ENCODE measurements around the gene POU6F1.

POU6F1 gene

DNA sequence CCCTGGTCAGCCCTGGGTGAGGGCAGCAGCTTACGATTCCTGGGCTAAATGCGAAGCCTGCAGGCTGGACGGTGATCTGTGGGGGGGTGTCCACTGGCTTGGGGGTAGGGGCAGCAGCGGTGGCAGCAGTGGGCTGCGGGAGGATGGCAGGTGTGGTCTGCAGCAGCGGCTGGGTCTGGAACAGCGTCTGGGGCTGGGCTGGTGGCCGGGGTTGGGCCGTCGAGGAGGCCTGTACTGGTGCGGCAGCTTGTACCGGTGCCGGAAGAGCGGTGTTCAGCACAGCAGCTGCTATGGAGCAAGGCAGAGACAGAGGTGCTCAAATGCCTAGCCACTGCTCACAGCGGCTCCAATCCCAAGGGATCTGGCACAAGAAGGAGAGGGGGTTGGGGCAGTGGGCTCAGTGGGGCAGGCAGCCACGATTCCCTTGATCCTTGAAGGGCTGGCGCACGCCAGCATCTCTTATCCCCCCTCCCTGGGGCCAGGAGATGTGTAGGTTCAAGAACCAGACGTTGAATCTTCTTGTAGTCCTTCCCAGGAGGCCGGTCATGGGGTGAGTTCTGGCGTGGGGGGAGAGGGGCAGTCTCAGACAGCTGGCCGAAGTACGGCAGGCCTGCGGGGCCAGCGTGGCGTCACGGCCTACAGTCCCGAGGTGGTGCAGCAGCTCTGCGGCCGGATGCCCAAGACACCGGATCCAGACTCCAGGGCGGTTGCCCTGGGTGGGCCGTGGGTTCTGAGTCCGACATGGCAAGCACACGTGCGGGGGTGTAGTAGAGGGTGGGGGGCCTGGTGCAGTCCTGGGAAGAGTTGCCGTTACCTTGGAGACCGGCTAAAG lies 19.9 kb downstream of the POU6F1 start:
- DNase-seq = no peak

DNA sequence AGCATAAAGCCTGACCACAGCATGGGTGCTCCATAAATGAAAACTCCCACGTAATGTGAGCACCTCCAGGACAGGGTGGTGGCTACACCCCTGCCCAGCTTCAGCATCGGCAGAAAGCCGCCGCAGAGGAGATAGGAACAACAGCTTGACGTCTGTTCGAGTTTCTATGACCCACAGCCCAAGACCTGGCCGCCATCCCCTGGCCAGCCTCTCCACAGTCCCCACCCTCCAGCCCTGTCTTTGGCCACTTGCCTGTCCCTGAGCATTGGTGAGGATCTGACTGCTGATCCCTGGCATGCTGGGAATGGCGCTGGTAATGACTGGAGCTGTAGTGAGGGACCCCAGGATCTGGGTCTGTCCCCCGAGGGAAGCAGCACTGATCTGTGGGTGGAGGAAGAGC lies 21.3 kb downstream of the POU6F1 start:
- DNase-seq = no peak

DNA sequence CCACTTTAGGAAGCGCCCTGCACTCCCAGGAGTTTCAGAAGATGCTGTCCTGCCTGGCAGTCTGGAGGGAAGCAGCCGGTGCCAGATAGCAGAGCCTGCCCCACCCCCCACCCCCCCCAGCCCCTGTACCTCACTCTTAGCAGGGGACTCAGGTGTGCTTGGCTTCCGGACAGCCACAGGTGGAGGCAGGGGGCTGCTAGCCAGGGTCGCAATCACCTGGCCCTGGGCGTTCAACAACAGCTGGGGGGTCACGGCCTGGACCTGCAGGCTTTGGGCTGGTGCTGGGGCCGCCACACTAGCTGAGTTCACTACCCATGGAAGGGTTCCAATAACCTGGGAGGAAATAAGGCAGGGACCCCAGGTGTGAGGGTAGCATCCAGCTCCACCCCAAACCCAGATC lies 22.0 kb downstream of the POU6F1 start:
- DNase-seq = no peak

DNA sequence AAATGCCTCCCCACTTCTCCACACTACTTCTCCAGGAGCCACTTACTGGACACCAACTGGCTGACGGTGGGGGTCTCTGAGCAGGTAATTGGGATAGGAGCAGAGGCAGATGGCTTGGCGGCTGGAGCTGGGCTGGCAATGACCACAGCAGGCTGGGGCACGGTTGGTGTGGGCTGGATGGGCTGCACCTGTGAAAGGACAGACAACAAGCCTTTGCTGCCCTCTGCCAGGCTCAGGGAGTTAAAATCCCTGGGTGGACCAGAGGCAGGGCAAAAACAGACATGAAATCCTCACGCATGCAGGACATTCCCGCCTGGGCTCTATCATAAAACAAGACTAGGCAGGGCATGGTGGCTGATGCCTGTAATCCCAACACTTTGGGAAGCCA lies 25.6 kb downstream of the POU6F1 start:
- no peak for DNase-seq

DNA sequence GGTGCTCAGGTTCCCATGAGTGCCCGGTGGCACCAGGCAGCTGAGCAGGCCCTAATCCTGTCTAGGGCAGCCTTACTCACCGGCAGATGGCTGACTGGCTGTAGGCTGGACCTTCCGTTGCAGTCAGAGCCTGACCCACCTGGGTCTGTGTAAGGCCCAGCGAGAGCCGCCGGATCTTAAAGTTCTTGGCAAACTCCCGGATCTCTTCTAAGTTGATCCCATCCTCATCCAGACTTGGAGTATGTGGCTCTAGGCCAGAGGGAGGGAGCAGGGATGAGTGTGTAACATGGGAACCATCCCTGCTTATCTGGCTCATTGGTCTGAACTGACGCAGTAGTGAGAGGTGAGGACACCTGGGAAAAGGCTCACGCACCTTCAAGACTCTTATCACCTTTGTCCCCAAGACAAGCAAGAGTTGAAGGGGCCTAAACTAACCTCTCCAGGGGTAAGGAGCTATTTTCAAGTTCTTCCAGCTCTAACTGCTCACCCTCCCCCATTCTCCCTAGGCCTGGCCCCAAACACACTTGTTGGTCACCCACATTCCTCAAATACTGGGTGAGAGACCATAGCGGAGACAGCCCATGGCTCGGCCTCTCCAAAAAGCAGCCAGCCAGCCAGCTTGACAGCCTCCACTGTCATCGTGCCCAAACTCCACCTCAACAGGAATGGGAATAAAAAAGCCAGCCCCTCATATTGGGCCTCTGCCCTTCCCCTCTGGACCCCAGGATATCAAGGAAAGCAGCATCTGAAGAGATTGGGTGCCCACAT lies 26.2 kb downstream of the POU6F1 start:
- DNase-seq = no peak

DNA sequence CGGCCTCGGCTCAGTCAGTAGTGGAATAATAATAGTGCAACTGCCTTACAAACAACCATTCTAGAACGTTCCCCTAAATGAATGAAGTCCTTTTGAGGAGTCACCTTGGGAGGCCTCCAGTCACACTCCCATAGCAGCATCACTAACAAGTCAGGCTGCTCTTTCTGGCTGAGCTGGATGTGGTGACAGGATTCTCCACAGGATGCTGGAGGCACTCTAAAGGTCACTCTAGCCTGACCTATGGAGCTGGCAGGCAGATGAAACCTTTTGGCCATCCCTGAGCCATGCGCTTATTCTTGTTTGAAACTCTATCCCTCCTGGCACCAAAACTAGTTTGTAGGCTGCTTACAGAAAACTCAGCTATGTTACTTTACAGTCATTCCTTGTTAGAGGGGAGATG lies 27.0 kb downstream of the POU6F1 start:
- DNase-seq = no peak

DNA sequence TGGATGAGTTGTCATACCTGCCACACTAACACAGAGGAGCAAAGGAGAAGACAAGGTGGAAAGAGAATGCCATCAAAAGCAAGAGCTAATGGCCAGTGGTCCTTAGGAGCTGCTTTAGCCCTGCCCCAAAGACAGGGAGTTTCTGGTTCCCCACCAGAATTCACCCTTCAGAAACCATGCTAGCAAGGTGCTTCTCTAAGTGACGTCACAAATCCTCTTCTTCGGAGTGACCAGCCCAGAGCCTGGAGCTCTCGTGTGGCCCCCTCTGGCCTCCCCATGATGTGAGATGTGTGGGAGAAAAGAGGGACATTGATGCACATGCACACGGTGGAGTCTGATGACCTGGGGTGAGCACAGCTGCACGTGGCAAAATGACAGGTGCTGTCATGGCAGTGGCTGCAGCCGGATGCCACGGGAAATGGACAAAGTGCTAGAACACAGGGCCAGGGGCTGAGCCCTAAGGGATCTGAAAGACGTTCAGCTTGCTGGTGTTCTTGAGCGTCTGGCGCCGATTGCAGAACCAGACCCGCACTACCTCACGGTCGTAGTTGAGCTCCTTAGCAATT lies 28.0 kb downstream of the POU6F1 start:
- DNase-seq = no peak

DNA sequence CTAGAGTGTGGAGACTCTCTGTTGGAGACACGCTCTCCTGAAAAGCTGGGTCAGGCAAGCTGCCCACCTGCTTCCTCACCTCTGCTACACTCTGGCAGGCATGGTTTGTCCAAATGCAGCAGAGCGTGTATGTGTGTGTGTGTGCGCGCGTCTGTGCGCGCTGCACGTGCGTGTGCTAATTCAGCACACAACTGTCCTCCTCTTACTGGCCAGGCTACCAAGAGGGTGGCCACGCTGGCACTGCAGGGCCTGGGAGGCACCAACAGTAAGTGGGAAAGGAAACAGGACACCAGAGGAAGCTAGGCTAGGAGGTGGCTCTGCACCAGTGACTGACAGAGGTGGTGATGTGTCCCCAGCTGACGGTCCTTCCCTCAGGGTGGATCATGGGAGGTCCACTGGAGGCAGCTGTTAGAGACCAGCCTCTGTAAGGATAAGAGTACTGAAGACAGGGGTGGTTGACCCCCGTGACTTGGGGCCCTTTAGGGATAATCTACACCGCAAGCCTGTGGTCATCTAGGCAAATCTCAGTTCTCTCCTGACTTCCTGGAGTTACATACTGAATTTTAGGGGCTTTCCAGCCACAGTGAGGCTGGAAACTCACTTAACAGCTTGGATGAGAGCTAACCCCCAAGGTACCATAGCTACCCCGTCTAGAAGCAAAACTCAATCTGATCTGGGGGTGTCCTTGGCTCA lies 29.4 kb downstream of the POU6F1 start:
- no peak for DNase-seq

DNA sequence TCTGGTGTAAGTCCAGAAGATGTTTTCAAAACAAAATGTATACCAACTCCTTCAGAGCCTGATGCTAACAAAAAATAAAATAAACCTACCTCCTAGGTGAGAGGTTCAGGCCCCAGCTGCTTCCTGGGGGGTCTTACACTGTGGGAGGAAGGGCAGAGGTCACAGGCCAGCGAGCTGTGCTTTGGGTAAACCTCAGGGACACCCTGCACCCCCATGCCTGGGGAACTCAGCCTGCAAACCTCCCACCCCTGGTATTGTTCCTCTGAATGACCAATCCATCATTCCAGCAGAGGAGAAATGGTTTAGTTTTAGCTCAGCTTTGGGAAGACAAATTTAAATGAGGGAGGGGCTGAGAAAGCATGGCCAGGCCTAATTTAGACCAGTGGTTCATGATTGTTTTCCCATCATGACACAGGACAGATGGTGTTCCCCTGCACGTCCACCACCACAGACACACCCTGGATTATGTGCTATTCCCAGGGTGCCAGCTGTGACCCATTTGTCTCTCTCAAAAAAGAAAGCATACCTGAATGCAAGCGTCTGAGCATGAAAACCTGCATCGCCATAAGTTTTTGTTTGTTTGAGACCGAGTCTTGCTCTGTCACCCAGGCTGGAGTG lies 30.4 kb downstream of the POU6F1 start:
- DNase-seq = no peak

DNA sequence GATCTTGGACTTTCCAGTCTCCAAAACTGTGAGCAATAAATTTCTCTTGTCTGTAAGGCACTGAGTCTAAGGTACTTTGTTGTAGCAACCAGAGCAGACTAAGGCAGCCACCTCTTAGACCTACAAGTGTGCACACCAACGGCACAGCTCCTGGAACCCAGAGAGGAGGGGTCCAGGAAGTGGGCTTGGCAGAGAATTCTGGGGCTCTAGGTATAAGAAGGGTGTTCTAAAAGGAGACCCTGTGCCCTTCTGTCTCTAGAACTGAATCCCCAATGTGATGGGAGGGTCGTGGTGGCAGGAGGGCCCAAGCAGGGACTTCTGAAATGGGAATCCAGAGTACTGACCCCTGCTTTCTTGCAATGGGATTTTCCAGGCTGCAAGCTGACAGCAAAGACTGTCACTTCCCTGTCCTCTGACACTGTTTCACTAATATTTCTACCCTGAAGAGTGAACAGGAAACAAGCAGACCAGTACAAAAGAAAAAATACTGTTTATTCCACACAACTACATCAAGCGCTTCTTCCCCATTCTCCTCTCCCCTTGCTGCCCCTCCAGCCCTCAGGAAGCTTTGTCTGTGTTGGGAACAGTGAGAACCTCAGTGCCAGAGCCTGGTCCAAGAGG lies 31.3 kb downstream of the POU6F1 start:
- DNase-seq = no peak

DNA sequence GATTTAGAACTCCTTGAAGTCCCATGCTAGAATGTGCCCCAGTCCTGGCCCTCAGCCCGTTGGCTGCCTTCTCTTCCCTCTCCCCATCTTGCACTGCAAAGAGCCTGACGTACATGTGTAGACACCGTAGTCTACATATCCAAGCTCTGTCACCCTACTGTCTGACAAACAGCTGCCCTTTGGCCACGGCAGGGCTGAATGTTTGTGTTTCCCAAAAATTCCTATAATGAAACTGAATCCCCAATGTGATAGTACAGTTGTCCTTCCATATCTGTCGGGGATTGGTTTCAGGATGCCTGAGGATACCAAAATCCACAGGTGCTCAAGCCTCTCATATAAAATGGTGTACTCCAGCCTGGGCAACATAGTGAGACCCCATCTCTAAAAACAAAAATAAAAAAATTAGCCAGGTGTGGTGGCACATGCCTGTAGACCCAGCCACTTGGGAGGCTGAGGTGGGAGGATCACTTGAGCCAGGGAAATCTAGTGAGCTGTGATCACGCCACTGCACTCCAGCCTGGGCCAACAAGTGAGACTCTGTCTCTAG lies 32.6 kb downstream of the POU6F1 start:
- DNase-seq = no peak

DNA sequence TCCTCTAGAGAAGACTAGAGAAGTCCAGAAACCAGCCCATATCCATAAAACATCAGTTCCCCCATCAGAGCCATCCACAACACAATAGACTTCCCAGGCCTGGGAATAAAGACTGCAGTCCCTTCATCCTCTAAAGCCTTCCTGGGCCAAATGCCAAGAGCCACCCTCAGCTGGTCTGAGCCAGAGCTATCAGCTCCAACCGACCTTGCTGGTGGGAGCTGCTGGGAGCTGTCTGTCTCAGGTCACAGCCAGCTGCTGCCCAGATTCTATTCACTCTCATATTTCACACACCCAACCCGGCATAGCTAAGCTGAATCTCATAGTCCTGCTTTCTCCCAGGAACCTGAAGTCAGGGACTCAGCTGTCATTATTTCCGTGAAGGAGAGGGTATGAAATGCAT lies 34.0 kb downstream of the POU6F1 start:
- DNase-seq = peak; percentile 53

DNA sequence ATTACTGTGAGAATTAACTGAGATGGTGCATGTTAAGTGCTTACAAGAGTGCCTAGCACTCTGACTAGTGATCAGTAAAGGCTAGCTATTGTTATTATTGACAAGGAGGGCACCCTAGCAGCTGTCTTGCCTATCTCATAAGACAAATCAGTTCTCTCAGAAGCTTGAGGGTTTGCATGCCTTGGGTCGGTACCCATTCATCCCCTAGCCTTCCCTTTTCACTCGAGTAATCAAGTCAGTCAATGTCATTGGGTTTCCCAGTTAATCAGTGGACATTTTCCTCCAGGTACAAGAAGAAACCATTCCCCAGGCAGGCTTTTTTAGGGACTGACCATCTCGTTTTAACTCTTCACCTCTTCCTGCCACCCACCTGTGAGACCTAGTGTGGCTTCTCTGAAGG lies 34.5 kb downstream of the POU6F1 start:
- DNase-seq = no peak

DNA sequence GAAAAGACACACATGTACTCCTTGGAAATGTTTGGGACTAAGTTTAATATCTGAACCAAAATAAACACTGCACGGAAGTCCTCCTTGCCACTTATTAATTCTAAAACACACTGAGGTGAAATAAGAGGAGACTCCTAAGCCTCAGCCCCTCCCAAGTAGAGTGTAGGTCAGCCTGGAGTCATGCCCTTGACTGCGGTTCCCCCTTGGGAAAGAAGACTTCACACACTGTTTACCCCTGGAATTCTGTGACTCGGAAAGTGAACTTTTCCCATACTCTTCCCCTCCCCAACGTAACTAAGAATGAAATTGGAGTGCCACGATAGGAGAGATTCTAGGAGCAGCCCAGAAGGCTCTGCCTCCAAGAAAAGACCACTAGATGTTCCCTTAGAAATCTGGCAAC lies 36.3 kb downstream of the POU6F1 start:
- no peak for DNase-seq

DNA sequence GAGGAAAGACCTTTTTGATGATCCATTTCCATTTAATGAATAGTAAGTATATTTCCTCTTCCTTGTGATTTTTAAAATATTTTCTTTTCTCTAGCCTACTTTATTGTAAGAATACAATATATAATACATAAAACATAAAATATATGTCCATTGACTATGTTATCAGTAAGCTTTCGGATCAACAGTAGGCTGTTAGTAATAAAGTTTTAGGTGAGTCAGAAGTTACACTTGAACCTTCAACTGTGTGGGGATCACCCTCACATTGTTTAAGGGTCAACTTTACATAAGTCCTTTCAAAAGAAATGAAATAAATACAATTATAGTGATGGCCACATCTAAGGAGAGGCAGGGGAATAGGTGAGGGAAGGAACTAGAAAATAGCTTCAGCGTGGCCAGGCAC lies 40.0 kb downstream of the POU6F1 start:
- DNase-seq = no peak

DNA sequence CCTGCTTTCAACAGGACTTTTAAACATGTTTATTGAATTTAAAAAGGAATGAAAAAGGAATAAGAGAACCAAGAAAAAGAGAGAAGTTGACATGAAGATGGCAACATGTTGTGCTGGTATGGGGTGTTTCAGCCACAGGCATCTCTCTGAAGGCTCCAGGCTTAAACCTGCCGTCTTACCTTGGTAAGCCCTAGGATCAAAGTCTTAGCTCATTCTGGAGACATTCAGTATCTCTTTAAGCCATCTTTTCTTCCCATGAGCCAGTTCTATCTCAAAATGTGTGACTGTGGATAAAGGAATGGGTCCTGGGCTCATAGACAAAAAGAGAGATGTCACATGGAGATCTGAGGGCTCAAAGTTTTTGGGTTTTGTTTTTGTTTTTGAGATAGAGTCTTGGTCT lies 43.4 kb downstream of the POU6F1 start:
- DNase-seq = no peak

DNA sequence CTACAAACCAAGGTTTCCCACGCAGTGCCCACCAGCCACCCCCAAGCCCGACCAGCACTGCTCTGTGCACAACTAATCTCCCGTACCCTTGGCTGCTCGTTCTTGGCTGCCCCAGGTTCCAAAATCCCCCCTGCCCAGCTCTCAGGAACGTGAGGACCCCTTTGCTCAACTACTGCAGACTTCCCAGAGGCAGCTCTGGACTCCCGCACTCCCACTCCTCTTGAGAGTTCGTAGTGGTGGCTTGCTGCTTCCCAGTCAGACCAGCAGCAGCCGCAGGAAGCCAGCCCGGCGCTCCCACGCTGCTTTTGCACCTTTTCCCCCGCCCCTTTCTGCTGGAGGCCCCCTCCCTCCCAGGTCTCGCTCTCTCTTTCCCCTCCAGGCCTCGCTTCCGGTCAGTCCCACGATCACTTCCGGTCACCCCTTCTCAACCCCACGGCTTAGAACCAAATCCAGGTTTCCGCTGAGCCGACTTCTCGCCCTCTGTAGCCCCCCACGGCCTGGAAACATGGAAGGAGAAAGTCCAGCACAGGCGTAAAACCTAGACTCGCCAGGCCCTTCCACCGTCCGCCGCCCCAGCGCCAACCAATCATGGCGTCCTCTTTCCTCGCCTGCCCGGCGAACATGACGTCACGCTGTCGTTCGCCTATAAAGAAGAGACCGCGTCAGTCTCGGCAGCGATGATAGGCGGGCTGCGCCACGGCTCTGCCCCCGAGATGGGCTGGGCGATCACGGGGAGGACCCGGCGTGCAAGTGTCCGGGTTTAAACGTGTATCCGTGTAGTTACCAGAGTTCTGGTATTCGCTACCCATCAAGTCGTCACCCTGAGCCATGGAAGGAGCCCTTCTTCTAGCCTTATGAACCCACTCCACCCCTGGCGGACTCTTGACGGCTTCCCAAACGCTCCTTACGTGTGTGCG lies 45.1 kb downstream of the POU6F1 start, which contains the start of gene TFCP2:
Gene TFCP2, minus strand, starts transcription at position 621 of the 917 bp plus-strand sequence. CDS start 713 bp downstream, outside the sequence.
- peak; percentile 98 for DNase-seq

DNA sequence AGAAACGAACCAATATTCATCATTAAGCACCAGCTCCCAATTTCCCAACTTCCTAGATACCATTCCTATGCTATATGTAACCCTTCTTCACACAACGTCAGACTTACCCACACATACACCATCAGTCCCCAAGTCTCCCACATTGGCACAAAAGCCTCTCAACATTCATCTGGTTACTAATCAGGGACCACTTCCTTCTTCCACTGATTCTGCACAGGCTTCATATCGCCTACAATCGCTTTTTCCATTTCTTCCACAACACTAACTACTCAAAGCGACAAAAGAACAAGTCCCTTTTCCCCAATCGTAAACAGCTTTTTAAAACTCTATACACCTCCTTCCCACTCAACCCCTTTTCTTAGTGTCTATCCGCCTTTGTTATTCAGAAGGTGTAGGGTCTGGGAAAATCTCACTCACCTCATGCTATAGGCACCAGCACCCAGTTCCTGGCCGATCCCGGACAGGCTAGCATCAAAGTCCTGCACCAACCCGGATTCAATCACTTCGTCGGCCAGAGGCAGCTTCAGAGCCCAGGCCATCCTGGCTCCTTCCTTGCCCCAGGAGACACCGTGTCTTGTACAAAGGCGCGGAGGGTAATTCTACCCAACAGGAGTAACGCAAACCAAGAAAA lies 45.9 kb downstream of the POU6F1 start:
- DNase-seq = no peak

DNA sequence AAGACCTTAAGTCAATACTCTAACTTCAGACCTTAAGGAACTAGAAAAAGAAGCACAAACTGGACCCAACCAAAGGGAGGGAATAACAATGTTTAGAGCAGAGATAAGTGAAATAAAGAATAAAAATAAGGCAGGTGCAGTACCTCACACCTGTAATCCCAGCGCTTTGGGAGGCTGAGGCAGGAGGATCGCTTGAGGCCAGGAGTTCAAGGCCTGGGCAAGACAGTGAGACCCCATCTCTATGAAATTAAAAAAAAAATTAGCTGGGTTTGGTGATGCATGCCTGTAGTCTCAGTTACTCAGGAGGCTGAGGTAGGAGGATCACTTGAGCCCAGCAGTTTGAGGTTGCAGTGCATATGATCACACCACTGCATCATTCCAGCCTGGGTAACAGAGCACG lies 54.1 kb downstream of the POU6F1 start:
- no peak for DNase-seq

DNA sequence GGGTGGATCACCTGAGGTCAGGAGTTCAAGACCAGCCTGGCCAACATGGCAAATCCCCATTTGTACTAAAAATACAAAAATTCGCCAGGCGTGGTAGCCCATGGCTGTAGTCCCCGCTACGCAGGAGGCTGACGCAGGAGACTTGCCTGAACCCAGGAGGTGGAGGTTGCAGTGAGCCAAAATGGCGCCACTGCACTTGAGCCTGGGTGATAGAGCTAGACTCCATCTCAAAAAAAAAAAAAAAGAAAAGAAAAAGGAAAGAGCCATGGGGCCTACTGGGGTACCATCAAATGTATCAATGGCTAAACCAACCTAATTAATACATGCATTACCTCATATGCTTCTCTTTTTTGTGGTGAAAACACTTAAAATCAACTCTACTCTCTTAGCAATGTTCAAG lies 55.6 kb downstream of the POU6F1 start:
- DNase-seq = no peak
